Left ventricle myocardium inferior (tissue), 1 donor: ENCODE data around the gene MRS2. TPM values are rescaled to one million over a fixed set of nuclear protein-coding genes. Genes with fewer than 3 reads are reported as not detected.

Source experiments
- DNase-seq: peaks from one replicate; pipeline ENCODE4 v3.0.0-alpha.2; 2020
- H3K27ac ChIP-seq: fragments of 200-600 bp; replicated peaks from 2 replicates; pipeline ENCODE4 v1.8.0; 2021
- H3K27me3 ChIP-seq: fragments of 200-600 bp; 2 replicates; pipeline ENCODE4 v1.8.0; 2021; ENCODE audit warnings: low read depth
- H3K36me3 ChIP-seq: fragments of 200-600 bp; 2 replicates; pipeline ENCODE4 v1.8.0; 2021
- H3K4me1 ChIP-seq: fragments of 200-600 bp; 2 replicates; pipeline ENCODE4 v1.8.0; 2021
- H3K4me3 ChIP-seq: fragments of 200-600 bp; 2 replicates; pipeline ENCODE4 v1.8.0; 2021; ENCODE audit warnings: mild to moderate bottlenecking, moderate library complexity
- H3K9me3 ChIP-seq: fragments of 200-600 bp; replicated peaks from 2 replicates; pipeline ENCODE4 v1.8.0; 2021
- CTCF ChIP-seq: fragments of 200-600 bp; IDR thresholded peaks from 2 replicates; pipeline ENCODE4 v1.8.0; 2021; ENCODE audit warnings: antibody characterized with exemption, mild to moderate bottlenecking, borderline replicate concordance
- intact Hi-C: fragments of 100-400 bp; cut with micrococcal nuclease; formaldehyde crosslinking; loops from one replicate; pipeline ENCODE4 v1.11.0; 2022
- total RNA-seq: library from RNA; stranded (reverse); fragmentation: NEBNext Ultra II Directional; extraction: Animal tissue kit (Norgen Biotek cat#: 25700); gene quantifications from one replicate; pipeline ENCODE4 v1.2.1, GENCODE V29; 2021
- donor health status: DM: no; HTN: yes; CAD: no; lungs with severe emphysema.

MRS2 gene
- total RNA-seq, 1 donor from 2014 or later = 44.7 TPM

GRCh38 chr6:24425091-24425490 lies 22.4 kb downstream of the MRS2 start:
- DNase-seq = no peak
- Histone ChIP-seq H3K4me1 (no peaks in the 10 kb centered on the region), H3K27ac (no peak overlapping the region), H3K4me3 (no peak overlapping the region), H3K9me3 (no peaks in the 10 kb centered on the region), H3K27me3 (no peaks in the 10 kb centered on the region), H3K36me3 (peaks cover 68% of the 10 kb centered on the region)
- intact Hi-C loops = loop anchor here (10.0 kb wide), 1 partner anchor 90 kb away; no protein-coding TSS in a partner anchor
- no peak for TF ChIP-seq CTCF

- Histone ChIP-seq H3K36me3 (peaks cover 51% of the 10 kb centered on the region), H3K4me3 (no peak overlapping the region), H3K27ac (no peak overlapping the region), H3K27me3 (no peaks in the 10 kb centered on the region), H3K4me1 (no peaks in the 10 kb centered on the region), H3K9me3 (no peaks in the 10 kb centered on the region)
- DNase-seq = no peak
- intact Hi-C loops = loop anchor here (10.0 kb wide), 1 partner anchor 88 kb away; no protein-coding TSS in a partner anchor
- no peak for TF ChIP-seq CTCF
These were observed 24.2 kb downstream of the MRS2 start for GRCh38 chr6:24426729-24427446.

GRCh38 chr6:24428615-24429014 lies 25.9 kb downstream of the MRS2 start:
- Histone ChIP-seq H3K27me3 (no peaks in the 10 kb centered on the region), H3K27ac (no peak overlapping the region), H3K4me1 (no peaks in the 10 kb centered on the region), H3K9me3 (no peaks in the 10 kb centered on the region), H3K36me3 (peaks cover 34% of the 10 kb centered on the region), H3K4me3 (no peak overlapping the region)
- intact Hi-C loops = loop anchor here (10.0 kb wide), 1 partner anchor 86 kb away; no protein-coding TSS in a partner anchor
- DNase-seq = no peak
- TF ChIP-seq CTCF = no peak

- Histone ChIP-seq H3K27ac (no peak overlapping the region), H3K27me3 (no peaks in the 10 kb centered on the region), H3K4me1 (no peaks in the 10 kb centered on the region), H3K4me3 (no peak overlapping the region), H3K36me3 (peaks cover 28% of the 10 kb centered on the region), H3K9me3 (no peaks in the 10 kb centered on the region)
- TF ChIP-seq CTCF = no peak
- DNase-seq = no peak
- intact Hi-C loops = loop anchor here (10.0 kb wide), 1 partner anchor 86 kb away; no protein-coding TSS in a partner anchor
These were observed 26.4 kb downstream of the MRS2 start for GRCh38 chr6:24429146-24429545.

- no peaks in the 10 kb centered on the region for H3K27me3 ChIP-seq
- DNase-seq = no peak
- peaks cover 19% of the 10 kb centered on the region for H3K36me3 ChIP-seq
- no peaks in the 10 kb centered on the region for H3K4me1 ChIP-seq
- H3K27ac ChIP-seq = no peak overlapping the region
- no peak for TF ChIP-seq CTCF
- intact Hi-C loops = no loop called here
- no peaks in the 10 kb centered on the region for H3K9me3 ChIP-seq
- no peak overlapping the region for H3K4me3 ChIP-seq
These were observed 27.4 kb downstream of the MRS2 start for GRCh38 chr6:24430086-24430485.
